GM20000 (cell line): ENCODE data around the gene SUGCT.

Source experiments
- DNase-seq: peaks from one replicate; pipeline ENCODE4 v3.0.0; 2012; ENCODE audit warnings: low spot score
- TF ChIP-seq, protein P1 (sequence below): IDR thresholded peaks from 2 replicates; pipeline ENCODE4 v1.5.1; 2012; ENCODE audit warnings: mild to moderate bottlenecking, control low read depth; ENCODE audit errors: extremely low read depth, missing control alignments

SUGCT gene

DNA sequence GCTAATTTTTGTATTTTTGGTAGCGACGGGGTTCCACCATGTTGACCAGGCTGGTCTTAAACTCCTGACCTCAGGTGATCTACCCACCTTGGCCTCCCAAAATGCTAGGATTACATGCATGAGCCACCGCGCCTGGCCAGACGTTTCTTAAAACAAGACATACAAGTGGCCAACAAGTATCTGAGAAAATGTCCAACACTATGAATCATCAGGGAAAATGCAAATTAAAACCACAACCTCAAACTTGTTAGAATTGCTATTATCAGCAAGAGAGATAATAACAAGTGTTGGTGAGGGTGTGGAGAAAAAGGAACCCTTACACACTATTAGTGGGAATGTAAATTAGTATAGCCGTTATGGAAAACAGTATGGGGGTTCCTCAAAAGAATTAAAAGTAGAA is 148.6 kb downstream of the SUGCT start:
- TF ChIP-seq, protein P1, sequence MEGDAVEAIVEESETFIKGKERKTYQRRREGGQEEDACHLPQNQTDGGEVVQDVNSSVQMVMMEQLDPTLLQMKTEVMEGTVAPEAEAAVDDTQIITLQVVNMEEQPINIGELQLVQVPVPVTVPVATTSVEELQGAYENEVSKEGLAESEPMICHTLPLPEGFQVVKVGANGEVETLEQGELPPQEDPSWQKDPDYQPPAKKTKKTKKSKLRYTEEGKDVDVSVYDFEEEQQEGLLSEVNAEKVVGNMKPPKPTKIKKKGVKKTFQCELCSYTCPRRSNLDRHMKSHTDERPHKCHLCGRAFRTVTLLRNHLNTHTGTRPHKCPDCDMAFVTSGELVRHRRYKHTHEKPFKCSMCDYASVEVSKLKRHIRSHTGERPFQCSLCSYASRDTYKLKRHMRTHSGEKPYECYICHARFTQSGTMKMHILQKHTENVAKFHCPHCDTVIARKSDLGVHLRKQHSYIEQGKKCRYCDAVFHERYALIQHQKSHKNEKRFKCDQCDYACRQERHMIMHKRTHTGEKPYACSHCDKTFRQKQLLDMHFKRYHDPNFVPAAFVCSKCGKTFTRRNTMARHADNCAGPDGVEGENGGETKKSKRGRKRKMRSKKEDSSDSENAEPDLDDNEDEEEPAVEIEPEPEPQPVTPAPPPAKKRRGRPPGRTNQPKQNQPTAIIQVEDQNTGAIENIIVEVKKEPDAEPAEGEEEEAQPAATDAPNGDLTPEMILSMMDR = no peak
- no peak for DNase-seq

DNA sequence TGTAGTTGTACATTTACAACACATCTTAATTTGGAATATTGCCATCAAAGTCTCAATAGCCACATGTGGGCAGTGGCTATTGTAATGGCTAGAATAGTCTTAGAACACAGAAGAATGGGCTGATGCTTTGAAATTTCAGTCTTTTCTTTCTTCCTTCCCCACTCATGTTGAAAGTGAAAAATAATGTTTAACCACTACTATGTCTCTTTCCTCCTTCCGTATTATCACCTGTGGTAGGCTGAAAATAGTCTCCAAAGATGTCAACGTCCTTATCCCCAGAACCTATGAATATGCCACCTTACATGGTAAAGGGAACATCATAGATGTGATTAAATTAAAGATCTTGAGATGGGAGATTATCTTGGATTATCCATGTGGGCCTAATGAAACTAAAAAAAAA is 154.0 kb downstream of the SUGCT start:
- TF ChIP-seq, protein P1 = no peak
- no peak for DNase-seq

DNA sequence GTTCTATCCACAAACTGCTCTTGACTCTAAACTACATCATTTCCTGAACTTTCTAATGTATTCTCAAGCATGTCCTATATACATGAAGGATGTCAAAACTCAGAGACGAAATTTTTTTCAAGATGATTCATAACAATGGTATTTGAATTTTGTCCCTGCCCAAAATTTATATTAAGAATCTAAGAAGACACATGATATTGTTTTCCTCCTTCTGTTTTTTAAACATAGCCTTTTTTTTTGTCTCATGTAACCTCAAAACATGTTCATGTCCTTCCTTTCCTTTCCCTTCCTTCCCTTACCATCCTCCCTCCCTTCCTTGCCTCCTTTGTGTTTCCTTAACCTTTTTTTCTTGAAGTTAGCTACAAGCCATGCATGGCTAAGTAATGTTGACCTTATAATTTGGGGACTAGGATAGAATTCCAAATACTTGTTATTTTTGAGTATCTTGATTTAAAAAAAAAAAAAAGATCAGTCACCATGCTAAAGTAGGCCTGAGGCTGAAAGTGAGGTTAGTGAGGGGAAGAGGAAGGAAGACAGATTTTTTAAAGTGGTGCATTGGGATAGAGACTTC is 163.0 kb downstream of the SUGCT start:
- TF ChIP-seq, protein P1 = no peak
- no peak for DNase-seq

DNA sequence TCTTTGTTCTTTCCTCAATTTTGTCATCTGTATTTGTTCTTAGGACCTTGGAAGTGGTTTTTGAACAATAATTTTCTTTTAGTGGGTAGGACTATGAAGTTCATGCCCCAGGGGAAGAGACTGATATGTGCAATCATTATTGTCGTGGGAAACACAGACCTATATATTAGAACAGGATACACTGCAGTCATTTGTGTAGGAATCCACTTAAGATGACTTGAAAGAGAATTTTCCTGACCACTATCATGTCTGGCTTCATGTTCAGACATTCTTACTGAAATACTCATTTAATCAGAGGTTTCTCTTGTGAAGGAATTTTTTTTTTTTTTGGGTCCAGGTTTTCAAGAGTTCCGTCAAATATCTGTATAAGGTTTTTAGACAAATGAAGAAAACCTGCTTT is 163.6 kb downstream of the SUGCT start:
- DNase-seq = no peak
- TF ChIP-seq, protein P1 = no peak

DNA sequence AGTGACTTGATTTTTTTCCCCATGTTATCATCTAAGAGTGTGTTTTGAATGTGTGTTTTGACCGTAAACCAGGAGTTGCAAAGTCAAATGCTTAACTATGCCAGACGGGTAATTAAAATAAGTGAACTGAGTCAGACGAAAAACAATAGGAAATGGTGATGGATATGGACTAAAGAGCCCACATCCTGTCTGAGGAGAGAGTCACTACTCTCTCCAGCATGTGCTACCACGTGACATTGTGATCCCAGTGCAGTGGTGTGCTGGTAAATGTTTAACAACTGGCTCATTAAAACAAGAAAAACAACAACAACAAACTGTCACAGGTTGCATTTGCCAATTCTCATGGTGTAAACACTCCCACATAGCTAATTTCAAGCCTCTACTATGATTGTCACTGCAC is 164.3 kb downstream of the SUGCT start:
- DNase-seq = no peak
- TF ChIP-seq, protein P1 = no peak

DNA sequence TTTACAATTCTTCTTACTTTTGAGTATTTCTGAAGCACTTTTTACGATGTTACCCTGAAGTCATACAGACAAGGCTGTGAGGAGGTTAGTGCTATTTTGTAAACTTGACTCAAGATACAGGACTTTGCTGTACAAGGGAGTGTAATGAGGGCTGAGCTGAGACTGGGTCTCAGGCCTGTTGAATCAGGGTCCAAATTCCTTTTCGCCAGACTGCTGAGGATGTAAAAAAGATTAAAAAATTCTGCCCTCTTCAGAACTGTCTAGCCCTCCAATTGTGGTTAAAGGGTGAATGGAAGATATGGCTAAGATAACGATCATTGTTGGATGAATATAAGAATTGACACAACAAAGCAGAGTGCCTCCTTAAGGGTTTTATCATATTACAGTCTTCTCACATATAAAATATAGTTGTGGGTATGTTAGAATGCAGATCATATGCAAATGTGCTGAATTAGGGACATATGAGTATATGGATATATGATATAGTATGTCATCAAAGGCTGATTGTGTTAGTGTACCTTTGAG is 165.4 kb downstream of the SUGCT start:
- TF ChIP-seq, protein P1 = no peak
- no peak for DNase-seq

DNA sequence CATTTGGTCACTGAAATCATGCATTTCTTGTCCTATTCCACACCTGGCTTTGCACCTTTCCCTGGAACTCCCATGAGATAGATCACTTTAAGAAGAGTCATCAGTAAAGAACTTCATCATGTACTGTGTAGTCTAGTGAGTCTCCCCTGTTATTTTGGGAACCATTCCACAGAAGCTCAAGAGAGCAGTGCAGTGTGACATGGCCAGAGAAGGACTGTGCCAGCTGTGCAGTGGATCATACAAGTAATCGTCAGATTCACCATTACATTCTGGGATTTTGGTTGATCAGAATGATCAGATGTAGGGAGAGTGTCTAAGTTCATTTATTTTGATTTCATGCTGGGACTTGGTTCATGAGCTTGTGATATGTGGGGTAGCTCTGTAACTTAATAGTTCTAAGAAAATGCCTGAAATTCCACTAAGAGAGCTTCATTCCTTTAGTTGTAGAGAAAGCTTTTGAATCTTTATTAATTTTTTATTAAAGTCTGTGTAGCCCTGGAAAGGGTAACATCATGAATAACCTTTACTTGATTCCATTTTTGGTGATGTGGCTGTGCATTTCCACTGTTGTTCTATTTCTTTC is 166.8 kb downstream of the SUGCT start:
- DNase-seq = no peak
- TF ChIP-seq, protein P1 = no peak
